OCI-LY7 (cell line): Measurements from ENCODE around the gene USP27X. TPM values are rescaled to one million over a fixed set of nuclear protein-coding genes. Genes with fewer than 3 reads are reported as not detected.

Experiments used
- BruUV-seq: library from RNA; stranded (reverse); fragments of 400-500 nt; replicated peaks from 2 replicates; lab custom pipeline; 2021; lab: Mats Ljungman, UMichigan
- CTCF ChIA-PET: fragments of 300-600 bp; sonication (Branson Sonifier 250); formaldehyde crosslinking; loops from one replicate; lab custom pipeline; 2022; ENCODE audit warnings: antibody characterized with exemption; ENCODE audit not compliant: unreplicated experiment; lab: Charles Lee
- POLR2A ChIA-PET: fragments of 300-600 bp; sonication (Branson Sonifier 250); formaldehyde crosslinking; loops from one replicate; lab custom pipeline; 2022; ENCODE audit warnings: antibody characterized with exemption; lab: Charles Lee
- DNase-seq: peaks from one replicate; pipeline ENCODE4 v3.0.0-alpha.2; 2015; ENCODE audit warnings: low spot score
- H2AFZ ChIP-seq: fragments of 200-600 bp; sonication (generic), shearing (Covaris generic); 2 replicates; pipeline ENCODE4 v1.6.1; 2014; ENCODE audit warnings: mild to moderate bottlenecking, antibody characterized with exemption, low read length, moderate library complexity
- H3K27ac ChIP-seq: fragments of 200-600 bp; sonication (generic); 2 replicates; pipeline ENCODE4 v1.5.1; 2014; ENCODE audit warnings: mixed run types, low read depth, mild to moderate bottlenecking, moderate library complexity, low read length, inconsistent platforms; ENCODE audit not compliant: poor library complexity, severe bottlenecking
- H3K36me3 ChIP-seq: fragments of 200-600 bp; sonication (generic); 2 replicates; pipeline ENCODE4 v1.6.1; 2014; ENCODE audit warnings: mild to moderate bottlenecking, antibody characterized with exemption, low read length, moderate library complexity, mixed read lengths; ENCODE audit not compliant: insufficient read depth
- H3K4me1 ChIP-seq: fragments of 200-600 bp; sonication (generic); 2 replicates; pipeline ENCODE4 v1.5.1; 2014; ENCODE audit warnings: mild to moderate bottlenecking, low read length; ENCODE audit not compliant: insufficient read depth, poor library complexity, severe bottlenecking
- H3K4me2 ChIP-seq: fragments of 200-600 bp; sonication (generic); 2 replicates; pipeline ENCODE4 v1.6.1; 2014; ENCODE audit warnings: mild to moderate bottlenecking, low read length
- H3K4me3 ChIP-seq: fragments of 200-600 bp; sonication (generic); 2 replicates; pipeline ENCODE4 v1.5.1; 2014; ENCODE audit warnings: mild to moderate bottlenecking, low read depth, low read length; ENCODE audit not compliant: poor library complexity, severe bottlenecking
- H3K79me2 ChIP-seq: fragments of 200-600 bp; sonication (generic); 2 replicates; pipeline ENCODE4 v1.6.1; 2016; ENCODE audit warnings: low read depth, mild to moderate bottlenecking, low read length, moderate library complexity, mixed read lengths; ENCODE audit not compliant: insufficient read depth
- H3K9me2 ChIP-seq: fragments of 200-600 bp; sonication (generic); 2 replicates; pipeline ENCODE4 v1.6.1; 2016; ENCODE audit warnings: mild to moderate bottlenecking, low read length, mixed read lengths; ENCODE audit not compliant: insufficient read depth
- H3K9me3 ChIP-seq: fragments of 200-600 bp; sonication (generic); 2 replicates; pipeline ENCODE4 v1.6.1; 2014; ENCODE audit warnings: mild to moderate bottlenecking, mixed run types, low read length, mixed read lengths
- H4K20me1 ChIP-seq: fragments of 200-600 bp; sonication (generic); 2 replicates; pipeline ENCODE4 v1.6.1; 2014; ENCODE audit warnings: mild to moderate bottlenecking, antibody characterized with exemption, low read length, moderate library complexity, mixed read lengths; ENCODE audit not compliant: insufficient read depth
- CTCF ChIP-seq: fragments of 200-600 bp; sonication (generic); conservative IDR thresholded peaks from 2 replicates; pipeline ENCODE4 v1.5.1; 2014; ENCODE audit warnings: mild to moderate bottlenecking, antibody characterized with exemption, low read length, moderate library complexity, mixed read lengths
- EZH2phosphoT487 ChIP-seq: fragments of 200-600 bp; sonication (generic); IDR thresholded peaks from 2 replicates; pipeline ENCODE4 v1.6.1; 2018; ENCODE audit warnings: low read depth, borderline replicate concordance, mild to moderate bottlenecking, mixed run types, antibody characterized with exemption, low read length, moderate library complexity, mixed read lengths
- intact Hi-C: fragments of 100-400 bp; cut with micrococcal nuclease; formaldehyde crosslinking; loops from one replicate; pipeline ENCODE4 v1.10.0; 2022; ENCODE audit not compliant: unreplicated experiment
- total RNA-seq, 2 experiments: library from RNA; depleted of rRNA in 1 of 2; stranded (reverse); fragments of >200 nt in 1 of 2; shearing (Covaris generic) in 1 of 2; gene quantifications; 2 replicates each; pipeline ENCODE4 v1.2.3, GENCODE V29; 2014 to 2022

Gene USP27X
- total RNA-seq, 2 experiments from 2014 or later = 1.2 to 1.8 TPM

DNA sequence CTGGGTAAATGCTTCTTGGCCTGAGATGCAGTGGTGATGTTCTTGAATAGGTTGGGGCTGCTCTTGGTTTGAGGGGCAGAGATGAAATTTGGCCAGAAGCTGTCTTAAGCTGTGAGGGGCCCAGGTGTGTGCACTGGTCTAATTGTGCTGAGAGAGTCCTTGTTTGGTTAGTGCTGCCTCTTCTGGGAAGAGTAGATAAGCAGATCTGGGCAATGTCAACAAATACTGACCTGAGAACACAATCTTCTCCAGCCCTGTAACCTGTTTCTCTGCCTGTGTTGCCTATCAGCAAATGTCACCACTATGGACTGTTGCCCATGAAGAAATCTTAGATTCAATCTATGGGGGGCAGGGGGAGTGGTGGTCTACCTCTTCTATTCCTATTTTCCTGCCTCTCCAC, 17.2 kb upstream of the USP27X start:
- intact Hi-C loops = no loop called here
- Histone ChIP-seq H3K4me1 (no peaks in the 10 kb centered on the region), H2AFZ (no peak overlapping the region), H3K4me3 (no peak overlapping the region), H4K20me1 (no peaks in the 10 kb centered on the region), H3K4me2 (no peak overlapping the region), H3K9me2 (no peaks in the 10 kb centered on the region), H3K79me2 (no peaks in the 10 kb centered on the region), H3K27ac (no peak overlapping the region), H3K9me3 (no peaks in the 10 kb centered on the region), H3K36me3 (no peaks in the 10 kb centered on the region)
- no peak for TF ChIP-seq EZH2phosphoT487
- BruUV-seq = no TSS peak
- DNase-seq = no peak
- ChIA-PET POLR2A (no interaction called here), CTCF (no interaction called here)

DNA sequence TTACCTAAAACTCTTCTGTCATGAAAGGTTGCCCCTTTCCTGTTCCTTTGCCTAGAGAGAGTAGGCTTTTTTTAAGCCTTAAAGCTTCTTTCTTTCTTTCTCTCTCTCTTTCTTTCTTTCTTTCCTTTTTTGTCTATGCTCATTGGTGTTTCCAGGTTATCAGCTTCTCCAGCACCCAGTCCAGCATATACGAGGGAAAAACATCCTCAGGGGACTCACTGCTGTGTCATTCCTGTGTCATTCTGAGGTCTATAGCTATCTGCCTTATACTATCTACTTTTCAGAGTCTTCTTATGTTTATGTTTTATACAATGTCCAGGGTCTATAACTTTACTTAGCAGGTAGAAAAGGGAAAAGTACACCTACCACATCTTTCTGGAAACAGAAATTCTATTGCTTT, 10.5 kb upstream of the USP27X start:
- no peaks in the 10 kb centered on the region for H3K4me1 ChIP-seq
- no peaks in the 10 kb centered on the region for H4K20me1 ChIP-seq
- no peaks in the 10 kb centered on the region for H3K79me2 ChIP-seq
- no peak overlapping the region for H2AFZ ChIP-seq
- no peak overlapping the region for H3K4me2 ChIP-seq
- no peak for DNase-seq
- TF ChIP-seq CTCF (no peak), EZH2phosphoT487 (no peak)
- H3K36me3 ChIP-seq = no peaks in the 10 kb centered on the region
- H3K9me2 ChIP-seq = no peaks in the 10 kb centered on the region
- no peak overlapping the region for H3K27ac ChIP-seq
- no TSS peak for BruUV-seq
- CTCF ChIA-PET = no interaction called here
- H3K9me3 ChIP-seq = no peaks in the 10 kb centered on the region
- no peak overlapping the region for H3K4me3 ChIP-seq
- POLR2A ChIA-PET = no interaction called here
- intact Hi-C loops = no loop called here

GRCh38 chrX:49876750-49877149, 2.5 kb upstream of the USP27X start:
- BruUV-seq = no TSS peak
- POLR2A ChIA-PET = no interaction called here
- TF ChIP-seq CTCF (peak; percentile 72), EZH2phosphoT487 (no peak)
- Histone ChIP-seq H3K4me2 (no peak overlapping the region), H3K4me3 (no peak overlapping the region), H3K79me2 (no peaks in the 10 kb centered on the region), H4K20me1 (no peaks in the 10 kb centered on the region), H3K9me3 (no peaks in the 10 kb centered on the region), H2AFZ (no peak overlapping the region), H3K4me1 (peaks cover 3% of the 10 kb centered on the region), H3K36me3 (no peaks in the 10 kb centered on the region), H3K27ac (no peak overlapping the region), H3K9me2 (no peaks in the 10 kb centered on the region)
- CTCF ChIA-PET = no interaction called here
- peak; percentile 48 for DNase-seq
- intact Hi-C loops = no loop called here
